ENCODE measurements around the gene ZSCAN12.

GRCh38 chr6:28373925-28374324, 25.6 kb downstream of the ZSCAN12 start:
- TF ChIP-seq POLR2A (IDR thresholded peaks at IDR 0.05) (no peak), CTCF (IDR thresholded peaks at IDR 0.05) (no peak), POLR2AphosphoS5 (IDR thresholded peaks at IDR 0.05) (no peak), EP300 (IDR thresholded peaks at IDR 0.05) (no peak)

Data from suprapubic skin (tissue), 4 donors.